C4-2B (cell line): ENCODE measurements around the gene ACSM6.

ENCODE experiments used
- ZFX ChIP-seq: fragments of 450-650 bp; IDR thresholded peaks from 2 replicates; pipeline ENCODE4 v1.6.1; 2017
- TF ChIP-seq, protein P1 (sequence below): fragments of 450-650 bp; conservative IDR thresholded peaks from 2 replicates; pipeline ENCODE4 v1.5.1; 2017; ENCODE audit warnings: mild to moderate bottlenecking

DNA sequence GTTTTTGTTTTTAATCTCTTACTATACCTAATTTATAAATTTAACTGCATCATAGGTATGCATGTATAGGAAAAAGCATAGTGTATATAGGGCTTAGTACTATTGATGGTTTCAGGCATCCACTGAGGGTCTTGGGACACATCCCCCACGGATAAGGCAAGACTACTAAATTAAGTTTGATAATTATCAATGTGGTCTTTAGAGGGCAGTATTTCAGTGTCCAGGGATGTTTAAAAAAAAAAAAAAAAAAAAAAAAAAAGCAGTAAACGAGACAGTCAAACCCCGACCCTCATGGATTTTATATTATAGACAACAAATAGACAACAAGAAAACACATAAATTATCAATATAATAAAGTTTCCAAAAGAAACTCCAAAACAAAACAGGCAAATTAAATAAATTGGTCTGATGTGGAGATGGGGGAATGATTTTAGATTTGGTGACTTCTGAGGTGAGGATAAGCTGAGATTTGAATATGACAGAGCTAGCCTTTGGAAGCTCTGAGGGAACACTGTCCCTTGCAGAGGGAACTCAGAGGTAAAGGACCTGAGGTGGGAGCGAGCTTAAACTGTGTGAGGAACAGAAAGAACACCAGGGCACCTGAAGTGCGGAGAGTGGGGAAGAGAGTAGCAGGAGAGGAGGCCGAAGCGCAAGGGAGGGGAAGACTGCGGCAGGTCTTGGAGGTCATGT is 14.8 kb downstream of the ACSM6 start:
- TF ChIP-seq, protein P1, sequence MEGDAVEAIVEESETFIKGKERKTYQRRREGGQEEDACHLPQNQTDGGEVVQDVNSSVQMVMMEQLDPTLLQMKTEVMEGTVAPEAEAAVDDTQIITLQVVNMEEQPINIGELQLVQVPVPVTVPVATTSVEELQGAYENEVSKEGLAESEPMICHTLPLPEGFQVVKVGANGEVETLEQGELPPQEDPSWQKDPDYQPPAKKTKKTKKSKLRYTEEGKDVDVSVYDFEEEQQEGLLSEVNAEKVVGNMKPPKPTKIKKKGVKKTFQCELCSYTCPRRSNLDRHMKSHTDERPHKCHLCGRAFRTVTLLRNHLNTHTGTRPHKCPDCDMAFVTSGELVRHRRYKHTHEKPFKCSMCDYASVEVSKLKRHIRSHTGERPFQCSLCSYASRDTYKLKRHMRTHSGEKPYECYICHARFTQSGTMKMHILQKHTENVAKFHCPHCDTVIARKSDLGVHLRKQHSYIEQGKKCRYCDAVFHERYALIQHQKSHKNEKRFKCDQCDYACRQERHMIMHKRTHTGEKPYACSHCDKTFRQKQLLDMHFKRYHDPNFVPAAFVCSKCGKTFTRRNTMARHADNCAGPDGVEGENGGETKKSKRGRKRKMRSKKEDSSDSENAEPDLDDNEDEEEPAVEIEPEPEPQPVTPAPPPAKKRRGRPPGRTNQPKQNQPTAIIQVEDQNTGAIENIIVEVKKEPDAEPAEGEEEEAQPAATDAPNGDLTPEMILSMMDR = peak; percentile 69
- TF ChIP-seq ZFX = no peak
